Retinal pigment epithelial cell (primary cell): ENCODE results near the gene C1QTNF5.

Experiments
- DNase-seq: peaks from one replicate; pipeline ENCODE4 v3.0.0-alpha.2; 2010; ENCODE audit warnings: low read depth
- H3K4me3 ChIP-seq: 2 replicates; pipeline ENCODE4 v1.5.1; 2011; ENCODE audit warnings: mild to moderate bottlenecking, low read length, control low read depth, moderate library complexity
- CTCF ChIP-seq: conservative IDR thresholded peaks from 2 replicates; pipeline ENCODE4 v1.5.1; 2011; ENCODE audit warnings: low read depth, low read length, control low read depth, inconsistent platforms

Gene C1QTNF5

GRCh38 chr11:119350302-119350701 lies 9.6 kb upstream of the C1QTNF5 start:
- no peak overlapping the region for H3K4me3 ChIP-seq
- TF ChIP-seq CTCF, result no peak
- DNase-seq, result no peak

- no peak for DNase-seq
- no peak for TF ChIP-seq CTCF
- no peak overlapping the region for H3K4me3 ChIP-seq
Measured at GRCh38 chr11:119347940-119348605, 7.4 kb upstream of the C1QTNF5 start.

GRCh38 chr11:119347242-119347641 lies 6.6 kb upstream of the C1QTNF5 start:
- peak overlapping the region; percentile 47 for H3K4me3 ChIP-seq
- DNase-seq, result no peak
- no peak for TF ChIP-seq CTCF

- peak within 1 kb of the TSS; percentile 47 for H3K4me3 ChIP-seq
- no peak for TF ChIP-seq CTCF
- peak; percentile 88 for DNase-seq
Measured at GRCh38 chr11:119346605-119347004, 5.9 kb upstream of the C1QTNF5 start, which contains the start of gene MFRP. Gene MFRP (minus strand): TSS chr11:119346705. CDS start chr11:119346513, 192 bp downstream.

- no peak for DNase-seq
- TF ChIP-seq CTCF, result no peak
- H3K4me3 ChIP-seq, result peak overlapping the region; percentile 47
Measured at GRCh38 chr11:119345685-119346084, 5.0 kb upstream of the C1QTNF5 start.

GRCh38 chr11:119344291-119345010 lies 3.8 kb upstream of the C1QTNF5 start:
- H3K4me3 ChIP-seq, result peak overlapping the region; percentile 47
- no peak for TF ChIP-seq CTCF
- no peak for DNase-seq

GRCh38 chr11:119343726-119344125 lies 3.0 kb upstream of the C1QTNF5 start:
- DNase-seq, result no peak
- H3K4me3 ChIP-seq, result no peak overlapping the region
- no peak for TF ChIP-seq CTCF
